DMS79 (cell line): ENCODE data around the gene N4BP2L2.

ENCODE experiments used
- DNase-seq: peaks from one replicate; lab custom pipeline; 2025; lab: John Stamatoyannopoulos, UW

The N4BP2L2 gene

DNA sequence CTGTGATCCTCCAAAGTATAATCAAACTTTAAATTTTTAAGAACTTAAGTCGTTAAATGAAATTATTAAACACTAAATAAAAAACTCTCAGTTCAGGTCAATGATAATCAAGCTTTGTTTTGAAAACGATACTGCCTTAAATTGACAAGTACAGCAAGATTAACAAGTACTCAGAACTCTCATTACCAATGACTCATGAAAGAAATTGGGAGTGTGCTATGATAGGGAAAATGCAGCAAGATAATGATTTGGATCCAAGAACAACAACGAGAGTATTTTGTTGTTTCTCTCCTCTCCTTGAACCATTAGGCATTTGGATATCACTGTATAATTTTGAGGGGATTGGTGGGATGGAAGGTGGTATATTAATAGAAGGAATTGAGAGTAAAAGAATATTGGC is 10.2 kb downstream of the N4BP2L2 start:
- DNase-seq, result no peak

DNA sequence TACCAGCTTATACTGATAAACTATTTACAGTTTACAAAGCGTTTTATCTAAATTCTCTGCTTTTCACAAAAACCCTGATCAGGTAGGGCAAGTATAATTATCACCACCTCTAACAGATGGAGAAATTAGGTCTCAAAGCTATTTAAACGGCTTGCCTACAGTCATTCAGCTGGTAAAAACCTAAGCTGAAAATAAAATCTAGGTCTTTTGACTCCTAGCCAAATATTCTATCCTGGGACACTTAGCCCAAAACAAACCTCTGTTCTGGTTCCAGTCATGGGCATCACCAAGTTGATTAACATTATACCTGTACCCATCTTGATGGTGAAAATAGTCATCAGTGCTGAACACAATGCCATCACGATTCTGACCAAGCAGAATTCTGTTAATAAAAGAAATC is 11.4 kb downstream of the N4BP2L2 start:
- no peak for DNase-seq

DNA sequence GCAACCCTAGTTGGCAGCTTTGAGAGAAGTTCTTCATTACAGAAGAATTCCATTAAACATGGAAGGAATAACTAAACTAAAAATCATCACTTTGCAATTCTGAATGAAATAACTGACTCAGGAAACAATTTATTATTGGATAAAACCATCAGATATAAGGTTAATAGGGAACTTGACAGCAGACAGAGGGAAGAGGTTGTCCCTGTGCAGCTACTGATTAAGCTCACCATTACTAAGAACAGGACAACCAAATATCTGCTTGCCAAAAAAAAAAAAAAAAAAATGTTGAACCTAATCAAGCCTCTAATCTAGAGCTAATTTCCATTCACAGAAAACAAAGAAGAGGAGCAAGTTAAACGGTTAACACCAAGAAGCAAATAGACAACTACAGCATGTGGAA is 12.8 kb downstream of the N4BP2L2 start:
- no peak for DNase-seq

DNA sequence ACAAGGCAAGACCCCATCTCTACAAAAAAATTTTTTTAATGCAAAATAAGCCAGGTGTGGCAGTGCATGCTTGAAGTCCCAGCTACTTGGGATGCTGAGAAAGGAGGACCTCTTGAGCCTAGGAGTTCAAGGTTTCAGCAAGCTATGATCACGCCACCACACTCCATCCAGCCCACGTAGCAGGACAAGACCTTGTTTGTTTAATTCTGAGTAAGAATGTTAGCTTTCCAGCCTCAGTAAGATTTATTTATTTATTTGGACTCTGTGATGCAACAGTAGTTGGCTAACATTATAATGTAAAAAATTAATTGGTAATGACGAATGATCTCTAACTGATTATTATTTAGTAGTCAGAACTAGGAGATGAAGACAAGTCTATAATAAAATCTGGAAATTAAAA is 23.3 kb downstream of the N4BP2L2 start:
- DNase-seq, result no peak

DNA sequence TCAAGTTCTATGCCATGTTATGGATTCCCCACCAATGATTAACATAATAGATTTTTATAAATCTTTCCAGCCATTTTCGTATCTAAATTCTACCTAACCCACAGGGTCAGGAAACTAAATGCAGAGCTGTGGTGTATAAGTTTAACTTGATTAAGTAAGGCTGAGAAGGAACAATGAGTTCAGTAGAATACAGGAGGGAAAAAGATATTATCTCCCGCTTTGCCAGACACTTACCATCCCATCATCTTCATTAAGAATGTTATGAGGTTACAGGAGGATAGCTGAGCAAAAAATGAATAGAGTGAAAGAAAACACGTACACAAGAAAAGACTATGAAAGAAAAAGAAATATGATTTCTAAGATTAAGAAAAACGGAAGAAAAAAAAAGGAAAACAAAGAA is 27.1 kb downstream of the N4BP2L2 start:
- DNase-seq, result no peak

DNA sequence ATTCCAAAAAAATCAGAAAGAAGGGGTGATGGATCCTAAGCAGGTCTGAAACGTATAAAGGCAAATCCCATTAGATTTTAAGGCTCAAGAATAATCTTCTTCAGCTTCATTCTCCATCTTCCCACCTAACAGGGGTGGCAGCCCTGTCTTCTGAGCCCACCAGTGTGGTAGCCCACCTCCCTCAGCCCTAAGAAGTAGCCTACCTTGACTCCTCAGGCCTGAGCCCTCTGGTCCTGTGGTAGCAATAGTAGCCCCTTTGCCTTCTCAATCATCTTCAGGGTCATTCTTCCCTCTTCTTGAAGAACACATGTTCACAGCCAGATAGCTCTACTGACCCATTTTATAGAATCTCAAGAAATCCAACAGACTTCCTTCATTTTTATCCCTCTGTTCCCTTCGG is 33.7 kb downstream of the N4BP2L2 start:
- DNase-seq, result no peak

DNA sequence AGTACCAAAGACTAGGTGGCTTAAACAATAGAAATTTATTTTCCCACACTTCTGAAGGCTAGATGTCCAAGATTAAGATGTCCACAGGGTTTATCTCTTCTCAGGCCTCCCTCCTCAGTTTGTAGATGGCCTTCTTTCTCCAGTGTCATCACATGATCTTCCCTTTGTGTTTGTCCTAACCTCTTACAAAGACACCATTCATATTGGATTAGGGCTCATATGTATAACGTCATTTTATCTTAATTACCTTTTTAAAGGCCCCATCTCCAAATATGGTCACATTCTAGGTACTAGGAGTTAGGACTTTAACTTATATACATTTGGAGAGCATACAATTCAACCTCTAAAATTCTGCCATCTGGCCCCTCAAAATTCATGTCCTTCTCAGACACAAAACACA is 34.3 kb downstream of the N4BP2L2 start:
- DNase-seq, result no peak

DNA sequence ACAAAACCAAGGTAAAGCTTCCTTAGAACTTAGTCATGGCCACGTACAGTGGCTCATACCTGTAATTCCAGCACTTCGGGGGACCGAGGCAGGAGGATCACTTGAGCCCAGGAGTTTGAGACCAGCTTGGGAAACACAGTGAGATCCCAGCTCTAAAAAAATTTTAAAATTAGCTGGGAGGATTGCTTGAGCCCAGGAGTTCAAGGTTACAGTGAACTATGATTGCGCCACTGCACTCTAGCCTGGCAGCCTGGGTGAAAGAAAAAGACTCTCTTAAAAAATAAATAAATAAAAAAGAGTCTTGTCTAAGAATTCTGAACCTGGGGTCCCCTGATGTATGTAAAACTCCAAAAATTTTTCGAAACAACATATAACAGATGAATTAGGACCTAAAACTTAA is 34.9 kb downstream of the N4BP2L2 start:
- no peak for DNase-seq

DNA sequence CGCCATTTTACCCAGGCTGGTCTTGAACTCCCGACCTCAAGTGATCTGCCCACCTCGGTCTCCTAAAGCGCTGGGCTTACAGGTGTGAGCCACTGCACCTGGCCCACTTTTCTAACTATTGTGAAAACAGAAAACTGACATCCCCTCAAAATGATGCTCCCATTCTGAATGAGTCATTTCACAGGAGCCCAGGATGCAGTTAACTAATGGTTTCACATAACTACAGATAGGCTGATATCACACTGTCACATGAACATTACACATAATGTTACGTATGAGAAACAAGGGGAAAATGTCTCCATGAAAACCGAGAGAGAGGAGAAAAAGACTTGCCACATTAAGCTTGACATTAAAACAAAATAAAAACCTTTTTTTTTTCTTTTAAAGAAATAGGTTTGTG is 37.5 kb downstream of the N4BP2L2 start:
- no peak for DNase-seq

DNA sequence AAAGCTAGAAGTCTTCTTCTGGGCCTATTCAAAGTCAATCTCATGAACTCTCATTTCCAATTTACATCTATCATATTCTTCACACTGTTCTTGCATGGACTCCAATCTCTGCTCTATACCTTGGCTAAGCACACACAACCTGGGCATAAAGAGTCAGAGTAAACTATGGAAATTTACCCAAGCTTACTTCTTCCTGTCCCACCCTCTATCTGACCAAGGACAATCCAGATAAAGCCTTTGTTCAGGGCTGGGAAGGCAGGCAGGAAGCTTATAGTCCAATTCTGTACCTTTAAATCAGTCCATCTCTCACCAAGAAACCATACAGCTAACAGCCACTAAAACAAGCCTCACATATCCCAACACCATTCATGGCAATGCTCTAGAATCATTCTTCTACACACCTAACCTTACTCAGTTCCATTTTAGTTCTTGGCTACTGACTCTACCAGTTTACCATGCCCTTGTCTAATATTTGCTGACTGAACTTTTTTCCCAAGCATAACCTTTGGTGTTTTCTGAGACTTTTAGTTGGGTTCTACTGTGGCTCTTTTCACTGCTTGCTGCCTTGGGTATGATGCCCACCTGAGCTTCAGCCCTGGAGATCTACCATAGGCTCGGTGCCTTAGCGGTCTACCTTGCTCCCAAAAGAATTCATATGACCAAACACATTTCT is 38.9 kb downstream of the N4BP2L2 start:
- no peak for DNase-seq

DNA sequence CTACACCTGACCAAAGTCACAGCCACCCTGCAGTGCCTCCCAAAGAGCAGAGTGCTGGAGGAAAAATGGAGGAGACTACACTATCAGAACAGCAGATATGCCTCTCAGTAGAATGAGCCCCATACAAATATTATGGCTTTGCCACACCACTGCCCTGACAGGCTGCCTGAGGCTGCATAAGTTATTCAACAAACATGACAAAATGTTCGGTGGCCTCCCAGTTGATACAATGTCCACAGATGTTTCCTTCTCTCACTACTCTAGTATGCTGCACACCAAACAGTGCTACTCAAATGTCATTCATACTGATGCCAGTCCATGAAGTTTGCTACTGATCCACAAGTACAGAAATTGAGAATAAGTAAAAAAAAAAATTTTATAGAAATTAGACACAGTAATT is 41.0 kb downstream of the N4BP2L2 start:
- no peak for DNase-seq

DNA sequence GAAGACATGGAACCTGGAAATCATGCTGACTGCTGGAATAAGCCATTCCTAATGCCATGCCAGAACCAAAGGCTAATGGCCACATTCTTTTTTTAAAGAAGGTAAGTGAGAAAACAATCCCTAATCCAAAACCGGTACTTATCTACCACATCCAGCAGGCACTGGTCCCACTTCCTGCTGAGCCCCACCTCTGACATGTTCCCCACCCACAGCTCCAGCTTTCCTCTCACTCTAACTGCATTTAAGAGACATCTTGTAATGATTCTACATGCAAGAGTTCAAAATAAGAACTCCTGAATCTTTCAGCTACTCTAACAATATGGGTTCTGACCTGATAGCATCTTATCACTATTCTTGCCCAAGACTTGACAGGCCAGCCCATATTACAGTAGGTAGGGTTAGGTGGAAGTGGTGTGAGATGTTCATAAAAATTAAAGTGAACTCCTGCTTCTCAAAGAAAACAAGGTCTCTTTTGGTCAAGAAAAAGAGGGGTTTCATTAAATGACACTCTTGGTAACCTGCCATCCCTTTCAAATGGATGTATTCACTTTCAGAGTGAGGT is 41.9 kb downstream of the N4BP2L2 start:
- no peak for DNase-seq

DNA sequence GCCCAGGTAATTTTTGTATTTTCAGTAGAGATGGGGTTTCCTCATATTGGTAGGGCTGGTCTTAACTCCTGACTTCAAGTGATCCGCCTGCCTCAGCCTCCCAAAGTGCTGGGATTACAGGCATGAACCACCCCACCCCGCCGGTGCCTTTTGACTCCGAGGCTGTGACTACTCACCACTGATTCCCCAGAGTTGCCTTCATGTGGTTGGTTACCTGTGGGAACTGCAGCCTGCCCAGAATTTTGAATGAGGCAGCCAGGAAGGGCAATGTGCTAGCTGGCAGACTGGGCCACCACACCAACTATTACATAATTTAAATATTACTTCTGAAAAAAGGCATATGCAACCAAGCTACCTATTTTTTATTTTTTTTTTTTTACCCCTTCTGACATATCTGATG is 42.8 kb downstream of the N4BP2L2 start:
- DNase-seq, result no peak

DNA sequence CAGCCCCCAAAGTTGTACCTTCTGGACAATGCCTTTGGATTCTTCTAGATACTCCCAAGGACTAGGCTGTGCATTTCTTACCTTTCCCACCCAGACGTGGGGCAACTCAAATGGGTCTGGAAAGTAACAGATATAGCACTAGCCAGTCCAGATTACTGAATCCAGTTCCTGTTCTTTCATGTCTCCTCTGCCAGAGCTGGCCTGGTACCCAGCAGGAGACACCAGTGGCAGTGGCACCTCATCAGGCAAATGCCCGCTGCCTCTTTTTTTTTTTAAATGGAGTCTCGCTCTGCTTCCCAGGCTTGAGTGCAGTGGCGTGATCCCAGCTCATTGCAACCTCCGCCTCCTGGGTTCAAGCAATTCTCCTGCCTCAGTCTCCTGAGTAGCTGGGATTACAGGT is 43.2 kb downstream of the N4BP2L2 start:
- DNase-seq, result no peak

DNA sequence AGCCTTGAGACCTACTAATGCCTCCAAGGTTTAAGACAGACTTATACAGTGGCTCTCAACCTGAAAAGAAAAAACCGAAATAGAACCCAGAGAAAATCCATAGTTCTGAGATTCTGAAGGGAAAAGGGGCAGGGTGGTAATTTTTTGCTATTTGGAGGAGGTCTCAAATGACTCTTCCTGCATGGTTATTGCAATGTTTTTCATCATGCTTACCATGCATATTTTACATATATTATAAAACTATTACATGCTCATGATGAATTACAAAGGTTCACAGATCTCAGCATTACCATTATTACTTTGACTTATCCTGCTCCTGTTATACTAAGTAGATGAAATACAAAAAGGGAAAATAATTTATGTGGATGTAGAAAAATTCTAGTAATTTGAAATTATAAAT is 47.6 kb downstream of the N4BP2L2 start:
- no peak for DNase-seq

DNA sequence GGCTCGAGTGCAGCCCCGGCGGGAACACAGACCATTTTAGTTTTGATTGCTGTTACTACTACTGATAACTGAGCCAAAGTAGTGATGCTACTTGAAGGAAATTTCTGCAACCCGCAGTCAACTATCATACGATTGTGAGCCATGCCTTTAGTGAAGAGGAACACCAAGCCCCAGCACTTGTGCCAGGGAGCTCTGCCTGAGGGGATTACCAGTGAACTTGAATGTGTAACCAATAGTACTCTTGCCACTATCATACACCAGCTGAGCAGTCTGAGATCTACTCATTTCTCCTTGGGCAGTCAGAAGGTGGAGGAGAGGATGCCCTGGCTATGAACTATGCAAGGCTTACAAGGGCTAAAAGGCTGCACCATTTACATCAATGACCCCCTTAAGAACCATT is 61.7 kb downstream of the N4BP2L2 start:
- no peak for DNase-seq

DNA sequence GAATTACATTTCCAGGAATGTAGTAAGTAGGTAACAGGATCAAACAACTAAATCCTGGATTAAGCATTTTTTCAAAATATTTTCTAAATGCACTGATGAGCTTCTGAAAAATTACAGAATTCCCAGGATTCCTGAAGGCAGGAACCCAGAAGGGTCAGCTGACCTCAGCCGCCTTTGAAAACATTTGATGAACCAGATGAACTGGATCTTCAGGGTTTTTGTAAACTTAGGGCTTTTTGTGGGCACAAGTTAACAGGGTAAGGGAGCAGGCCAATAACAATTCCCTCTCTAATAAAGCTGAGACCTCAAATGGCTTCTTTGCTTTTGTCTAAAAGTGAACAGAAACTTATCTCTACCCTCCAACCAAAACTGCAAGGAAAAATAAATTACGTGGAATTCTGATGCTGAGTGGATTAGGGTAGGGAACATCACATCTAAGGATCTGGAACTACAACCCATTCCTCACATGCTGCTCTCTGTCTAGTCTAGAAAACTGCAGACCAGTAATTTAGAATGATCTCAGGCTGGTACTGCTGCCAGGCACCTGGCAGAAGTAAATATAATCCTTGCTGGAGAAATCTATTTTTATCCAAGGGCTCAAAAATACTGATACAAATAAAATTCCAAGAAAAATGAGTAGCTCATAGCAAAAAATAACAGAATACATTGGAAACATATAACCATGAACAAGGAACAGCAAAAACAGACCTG is 62.4 kb downstream of the N4BP2L2 start:
- DNase-seq, result no peak

DNA sequence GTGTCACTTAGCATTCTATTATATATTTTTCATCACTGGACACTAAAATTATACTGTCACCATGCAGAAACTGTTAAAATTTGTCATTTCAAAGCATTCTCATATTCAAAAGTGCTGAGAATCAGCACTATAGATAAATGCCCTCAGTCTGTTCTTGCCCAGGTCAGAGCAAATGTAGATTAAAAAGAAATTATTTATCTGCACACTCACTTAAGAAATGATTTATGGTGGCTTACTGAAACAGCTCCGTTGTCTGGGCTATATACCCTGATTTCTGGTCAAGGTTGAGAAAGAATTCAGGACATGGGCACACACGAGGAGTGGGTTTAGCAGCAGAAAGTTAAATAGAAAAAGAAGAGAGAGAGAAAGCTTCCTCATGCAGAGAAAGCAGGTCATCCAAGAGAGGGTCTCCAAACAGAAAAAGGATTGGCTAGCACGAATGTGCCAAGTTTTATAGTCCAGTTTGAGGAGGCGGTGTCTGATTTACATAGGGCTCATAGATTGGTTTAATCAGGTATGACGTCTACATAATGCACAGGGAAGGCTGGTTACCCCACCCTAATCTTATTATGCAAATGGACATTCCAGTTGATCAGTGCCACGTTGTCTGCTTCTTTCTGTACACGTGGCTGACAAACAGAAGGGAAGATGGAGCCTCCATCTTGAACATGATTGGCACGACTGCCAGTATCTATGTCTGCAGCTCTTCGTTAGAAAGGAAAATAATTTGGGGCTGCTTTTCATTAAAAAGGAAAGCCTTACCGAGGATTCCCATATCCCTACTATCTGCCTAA is 63.4 kb downstream of the N4BP2L2 start:
- DNase-seq, result no peak

DNA sequence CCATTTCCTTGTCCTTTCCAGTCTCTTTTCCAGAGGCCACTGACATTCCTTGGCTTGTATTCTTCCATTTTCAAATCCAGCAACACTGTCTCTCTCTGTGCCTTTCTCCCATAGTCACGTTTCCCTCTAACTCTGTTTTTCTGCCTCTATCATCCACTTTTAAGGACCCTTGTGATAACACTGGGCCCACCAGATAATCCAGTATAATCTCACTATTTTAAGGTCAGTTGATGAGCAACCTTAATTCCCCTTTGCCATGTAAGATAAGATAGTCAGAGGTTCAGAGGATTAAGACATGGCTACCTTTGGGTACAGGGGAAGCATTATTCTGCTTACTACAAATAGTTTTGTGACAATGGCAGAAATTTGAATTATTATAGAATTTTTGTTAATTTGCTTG is 64.9 kb downstream of the N4BP2L2 start:
- no peak for DNase-seq

DNA sequence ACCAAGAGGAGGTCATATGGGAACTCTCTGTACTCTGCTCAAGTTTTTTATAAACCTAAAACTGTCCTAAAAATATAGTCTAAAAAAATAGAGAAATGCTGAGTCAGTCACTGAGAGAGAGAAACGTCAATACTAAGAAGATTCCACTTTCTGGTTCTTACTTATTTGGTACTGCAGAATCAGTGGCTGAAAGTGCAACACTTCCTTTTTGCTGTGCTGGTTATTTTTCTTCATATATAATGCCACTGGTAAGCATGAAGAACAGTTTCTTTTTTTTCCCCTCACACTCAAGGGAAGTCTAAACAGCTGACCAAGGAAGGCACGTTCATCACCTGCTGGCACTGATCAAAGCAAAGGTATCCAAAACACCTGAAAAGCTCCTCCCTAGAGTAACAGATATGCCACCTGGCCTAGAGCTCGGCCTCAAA is 66.4 kb downstream of the N4BP2L2 start:
- no peak for DNase-seq

DNA sequence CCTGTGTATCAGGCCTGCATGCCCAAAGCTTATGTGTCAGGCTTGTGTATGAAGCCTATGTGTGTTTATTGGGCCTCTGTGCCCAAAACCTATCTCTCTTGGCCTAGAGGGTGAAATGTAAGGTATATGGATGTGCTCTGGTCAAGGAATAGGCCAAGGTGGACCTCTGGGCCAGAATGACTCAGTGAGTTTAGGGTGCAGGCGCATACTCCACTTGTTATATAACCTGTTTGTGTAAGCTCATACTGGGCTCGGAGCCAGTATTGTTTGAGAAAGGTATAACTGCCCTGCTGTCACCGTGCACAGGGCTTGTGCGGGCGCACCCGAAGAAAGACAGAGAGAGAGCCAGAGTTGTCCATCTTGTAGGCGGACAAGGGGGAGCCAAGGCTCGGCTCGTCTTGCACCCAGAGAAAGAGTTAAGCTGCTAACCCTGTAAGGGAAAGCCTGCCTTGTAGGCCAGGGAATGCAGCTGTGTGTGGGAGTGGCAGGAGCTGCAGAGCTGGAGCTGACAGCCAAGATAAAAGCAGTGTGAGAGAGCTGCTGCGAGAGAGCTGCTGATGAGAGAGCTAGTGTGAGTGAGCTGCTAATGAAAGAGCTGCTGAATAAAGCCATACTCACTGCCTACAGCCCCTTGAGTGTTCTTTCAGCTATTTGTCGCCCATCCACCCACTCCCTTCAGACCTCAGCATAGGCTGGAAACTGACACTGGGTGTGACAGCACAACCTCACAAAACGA is 67.2 kb downstream of the N4BP2L2 start:
- no peak for DNase-seq

DNA sequence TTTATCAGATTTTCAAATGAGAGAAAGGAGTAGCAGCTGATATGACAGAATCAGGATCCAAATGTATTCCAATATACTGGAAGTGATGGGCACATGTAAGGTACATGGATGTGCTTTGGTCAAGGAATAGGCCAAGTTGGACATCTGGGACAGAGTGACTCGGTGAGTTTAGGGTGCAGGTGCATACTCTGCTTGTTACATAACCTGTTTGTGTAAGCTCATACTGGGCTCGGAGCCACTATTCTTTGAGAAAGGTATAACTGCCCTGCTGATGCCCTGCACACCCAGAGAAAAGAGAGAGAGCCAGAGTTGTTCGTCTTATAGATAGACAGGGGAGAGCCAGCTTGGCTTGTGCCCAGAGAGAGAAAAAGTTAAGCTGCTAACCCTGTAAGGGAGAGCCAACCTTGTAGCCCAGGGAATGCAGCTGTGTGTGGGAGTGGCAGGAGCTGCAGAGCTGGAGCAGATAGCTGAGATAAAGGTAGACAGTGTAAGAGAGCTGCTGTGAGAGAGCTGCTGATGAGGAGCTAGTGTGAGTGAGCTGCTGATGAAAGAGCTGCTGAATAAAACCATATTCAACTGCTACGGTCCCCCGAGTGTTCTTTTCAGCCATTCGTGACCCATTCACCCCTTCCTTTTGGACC is 70.0 kb downstream of the N4BP2L2 start:
- no peak for DNase-seq
